ENCODE measurements around the gene KIZ.

The KIZ gene

GRCh38 chr20:21173485-21173884 lies 47.6 kb downstream of the KIZ start:
- no peak for TF ChIP-seq CTCF (IDR thresholded peaks at IDR 0.05)

- TF ChIP-seq CTCF (IDR thresholded peaks at IDR 0.05) = no peak
Measured at GRCh38 chr20:21174516-21175239, 48.8 kb downstream of the KIZ start.

GRCh38 chr20:21175433-21175832 lies 49.6 kb downstream of the KIZ start:
- TF ChIP-seq CTCF (IDR thresholded peaks at IDR 0.05) = no peak

- no peak for TF ChIP-seq CTCF (IDR thresholded peaks at IDR 0.05)
Measured at GRCh38 chr20:21177767-21178166, 51.9 kb downstream of the KIZ start.

GRCh38 chr20:21179757-21180156 lies 53.9 kb downstream of the KIZ start:
- no peak for TF ChIP-seq CTCF (IDR thresholded peaks at IDR 0.05)

GRCh38 chr20:21180248-21180647 lies 54.4 kb downstream of the KIZ start:
- TF ChIP-seq CTCF (IDR thresholded peaks at IDR 0.05) = no peak

- no peak for TF ChIP-seq CTCF (IDR thresholded peaks at IDR 0.05)
Measured at GRCh38 chr20:21181028-21181427, 55.1 kb downstream of the KIZ start.

Data from LNCAP (cell line).